ENCODE data around the gene TMEM238L. TPM values are rescaled to one million over a fixed set of nuclear protein-coding genes. Genes with fewer than 3 reads are reported as not detected.

TMEM238L gene, protein sequence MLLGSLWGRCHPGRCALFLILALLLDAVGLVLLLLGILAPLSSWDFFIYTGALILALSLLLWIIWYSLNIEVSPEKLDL
- not detected in 5 replicates for total RNA-seq (2022; extraction: Qiagen RNA extraction)

DNA sequence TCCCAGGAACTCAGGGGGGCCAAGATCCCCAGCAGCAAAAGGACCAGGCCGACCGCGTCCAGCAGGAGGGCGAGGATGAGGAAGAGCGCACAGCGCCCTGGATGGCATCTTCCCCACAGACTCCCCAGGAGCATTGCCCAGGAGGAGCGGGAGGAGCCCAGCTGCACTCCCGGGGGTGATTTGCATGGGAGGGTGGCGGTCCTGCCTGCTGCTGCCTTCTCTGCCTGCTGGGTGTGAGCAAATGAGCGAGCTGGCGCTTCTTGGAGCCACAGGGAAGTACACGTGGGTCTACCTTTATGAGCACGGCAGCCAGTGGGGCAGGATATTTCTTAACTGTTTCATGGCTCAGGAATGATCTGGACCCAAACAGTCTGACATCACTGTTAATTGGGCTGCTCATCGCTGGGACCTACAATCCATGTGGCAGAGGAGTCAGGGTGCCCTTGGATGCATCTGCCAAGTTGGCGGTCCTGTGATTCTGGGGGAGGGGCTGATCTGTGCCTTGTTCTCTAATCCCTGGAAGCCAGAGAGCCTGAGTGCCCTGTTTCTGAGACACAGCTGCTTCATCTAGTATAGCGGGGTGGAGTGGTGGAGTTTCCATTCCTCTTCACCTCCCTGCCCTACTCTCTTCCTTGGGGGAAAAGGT, at the start of gene TMEM238L:
Gene TMEM238L, minus strand, starts transcription at position 270 of the 646 bp plus-strand sequence. Its CDS starts 136 bp downstream, at position 134.

DNA sequence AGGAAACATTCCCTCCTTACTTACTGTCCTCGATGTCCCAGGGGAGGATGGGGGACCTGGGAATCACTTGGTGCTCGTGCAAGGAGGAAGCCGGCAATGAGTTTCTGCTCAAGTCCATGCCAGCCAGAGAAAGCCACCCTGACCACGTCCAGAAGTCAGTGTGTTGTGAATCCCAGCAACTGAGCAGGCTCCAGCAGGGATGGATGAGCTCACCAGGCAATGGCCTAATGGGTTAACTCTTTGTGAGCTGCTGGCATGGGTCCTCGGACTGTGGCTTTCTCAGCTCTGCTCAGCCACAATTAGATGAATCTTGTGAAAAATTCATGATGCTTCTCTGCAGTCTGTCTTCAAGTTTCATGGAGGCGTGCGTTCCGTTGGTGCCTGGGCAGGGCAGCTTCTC, 34.0 kb upstream of the TMEM238L start, which contains the start of gene PIRT:
Gene PIRT, minus strand, starts transcription at position 167 of the 400 bp plus-strand sequence. CDS start 12,442 bp downstream, outside the sequence.

Other genes starting within 250 kb of the TMEM238L start
- gene MYH3, start 146.8 kb downstream of the TMEM238L start, total RNA-seq (2022; extraction: Qiagen RNA extraction): 0.70 to 1.4 TPM (median 0.96 TPM) in 5 replicates
- gene SCO1, start 106.6 kb downstream of the TMEM238L start, total RNA-seq (2022; extraction: Qiagen RNA extraction): 52.5 to 61.9 TPM (median 59.6 TPM) in 5 replicates
- 5.9 to 9.1 TPM (median 8.3 TPM) in 5 replicates for gene ADPRM, start 106.5 kb downstream of the TMEM238L start, total RNA-seq (2022; extraction: Qiagen RNA extraction)
- gene TMEM220, start 74.1 kb downstream of the TMEM238L start, total RNA-seq (2022; extraction: Qiagen RNA extraction): 1.9 to 3.9 TPM (median 3.3 TPM) in 5 replicates
- gene PIRT, start 34.0 kb upstream of the TMEM238L start, total RNA-seq (2022; extraction: Qiagen RNA extraction): not detected in 5 replicates